Measurements from ENCODE around the gene GPN2.

Gene GPN2

DNA sequence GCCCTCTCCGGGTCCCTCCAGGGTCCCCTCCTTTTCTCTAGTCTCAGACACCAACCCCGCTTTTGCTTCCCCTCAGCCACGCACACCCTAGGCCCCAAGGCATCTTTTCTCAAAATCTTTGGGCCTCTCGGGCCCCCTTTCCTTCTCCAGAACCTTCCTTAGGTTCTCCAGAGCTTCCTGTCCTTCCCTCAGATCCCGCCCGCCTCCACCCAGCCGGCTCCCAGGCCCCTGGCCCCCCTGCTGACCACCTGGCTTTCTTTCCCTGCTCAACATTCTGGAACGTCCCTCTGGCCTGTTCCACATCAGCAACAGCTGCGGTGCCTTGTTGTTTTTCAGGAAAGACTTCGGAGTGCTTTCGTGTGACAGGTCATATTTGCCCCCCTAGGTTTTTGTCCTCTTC is 62.4 kb downstream of the GPN2 start:
- TF ChIP-seq, protein P1, sequence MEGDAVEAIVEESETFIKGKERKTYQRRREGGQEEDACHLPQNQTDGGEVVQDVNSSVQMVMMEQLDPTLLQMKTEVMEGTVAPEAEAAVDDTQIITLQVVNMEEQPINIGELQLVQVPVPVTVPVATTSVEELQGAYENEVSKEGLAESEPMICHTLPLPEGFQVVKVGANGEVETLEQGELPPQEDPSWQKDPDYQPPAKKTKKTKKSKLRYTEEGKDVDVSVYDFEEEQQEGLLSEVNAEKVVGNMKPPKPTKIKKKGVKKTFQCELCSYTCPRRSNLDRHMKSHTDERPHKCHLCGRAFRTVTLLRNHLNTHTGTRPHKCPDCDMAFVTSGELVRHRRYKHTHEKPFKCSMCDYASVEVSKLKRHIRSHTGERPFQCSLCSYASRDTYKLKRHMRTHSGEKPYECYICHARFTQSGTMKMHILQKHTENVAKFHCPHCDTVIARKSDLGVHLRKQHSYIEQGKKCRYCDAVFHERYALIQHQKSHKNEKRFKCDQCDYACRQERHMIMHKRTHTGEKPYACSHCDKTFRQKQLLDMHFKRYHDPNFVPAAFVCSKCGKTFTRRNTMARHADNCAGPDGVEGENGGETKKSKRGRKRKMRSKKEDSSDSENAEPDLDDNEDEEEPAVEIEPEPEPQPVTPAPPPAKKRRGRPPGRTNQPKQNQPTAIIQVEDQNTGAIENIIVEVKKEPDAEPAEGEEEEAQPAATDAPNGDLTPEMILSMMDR (IDR thresholded peaks at IDR 0.05; ENCODE audit: low read depth, low read length), result no peak
- no peak for DNase-seq (ENCODE audit: extremely low read depth, low read depth)

- no peak for DNase-seq (ENCODE audit: extremely low read depth, low read depth)
- TF ChIP-seq, protein P1 (IDR thresholded peaks at IDR 0.05; ENCODE audit: low read depth, low read length), result no peak
Observed at GRCh38 chr1:26827106-26827604, 62.9 kb downstream of the GPN2 start.

GRCh38 chr1:26826261-26827105 is 63.6 kb downstream of the GPN2 start, which contains the start of gene ZDHHC18:
ZDHHC18 (plus strand) TSS chr1:26826688; CDS start chr1:26826805, 117 bp downstream.
- TF ChIP-seq, protein P1 (IDR thresholded peaks at IDR 0.05; ENCODE audit: low read depth, low read length), result peak; percentile 29
- no peak for DNase-seq (ENCODE audit: extremely low read depth, low read depth)
